HG03460 (cell line): ENCODE data around the gene CYP27A1.

ENCODE experiments used
- ATAC-seq: cut with Tn5 transposase; IDR thresholded peaks from one replicate; pipeline ENCODE4 v1.9.1; 2021; ENCODE audit not compliant: unreplicated experiment

Gene CYP27A1

GRCh38 chr2:218809515-218809914 is 27.6 kb downstream of the CYP27A1 start:
- no peak for ATAC-seq

GRCh38 chr2:218810256-218810655 is 28.3 kb downstream of the CYP27A1 start:
- ATAC-seq = no peak

GRCh38 chr2:218811382-218811781 is 29.4 kb downstream of the CYP27A1 start:
- ATAC-seq = no peak

DNA sequence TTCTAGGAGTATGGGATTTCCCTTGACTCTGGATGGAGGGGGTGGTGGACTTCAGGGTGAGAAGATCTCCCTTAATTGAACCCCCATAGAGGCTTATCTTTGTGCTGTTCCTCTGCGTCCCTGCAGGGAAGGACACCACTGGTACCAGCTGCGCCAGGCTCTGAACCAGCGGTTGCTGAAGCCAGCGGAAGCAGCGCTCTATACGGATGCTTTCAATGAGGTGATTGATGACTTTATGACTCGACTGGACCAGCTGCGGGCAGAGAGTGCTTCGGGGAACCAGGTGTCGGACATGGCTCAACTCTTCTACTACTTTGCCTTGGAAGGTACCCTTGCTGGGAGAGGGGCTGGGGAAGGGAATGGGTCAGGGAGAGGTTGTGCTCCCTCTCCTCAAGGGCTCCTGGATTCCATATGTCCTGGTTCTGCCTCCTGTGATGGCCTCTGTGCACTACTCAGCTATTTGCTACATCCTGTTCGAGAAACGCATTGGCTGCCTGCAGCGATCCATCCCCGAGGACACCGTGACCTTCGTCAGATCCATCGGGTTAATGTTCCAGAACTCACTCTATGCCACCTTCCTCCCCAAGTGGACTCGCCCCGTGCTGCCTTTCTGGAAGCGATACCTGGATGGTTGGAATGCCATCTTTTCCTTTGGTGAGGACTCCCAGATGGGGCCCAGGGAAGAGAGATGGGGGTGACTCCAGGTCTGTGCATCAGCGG is 30.3 kb downstream of the CYP27A1 start:
- ATAC-seq = no peak

- no peak for ATAC-seq
These were observed 30.9 kb downstream of the CYP27A1 start for GRCh38 chr2:218812861-218813260.

- no peak for ATAC-seq
These were observed 32.0 kb downstream of the CYP27A1 start for GRCh38 chr2:218813771-218814460.

GRCh38 chr2:218814540-218815243 is 32.7 kb downstream of the CYP27A1 start:
- no peak for ATAC-seq

DNA sequence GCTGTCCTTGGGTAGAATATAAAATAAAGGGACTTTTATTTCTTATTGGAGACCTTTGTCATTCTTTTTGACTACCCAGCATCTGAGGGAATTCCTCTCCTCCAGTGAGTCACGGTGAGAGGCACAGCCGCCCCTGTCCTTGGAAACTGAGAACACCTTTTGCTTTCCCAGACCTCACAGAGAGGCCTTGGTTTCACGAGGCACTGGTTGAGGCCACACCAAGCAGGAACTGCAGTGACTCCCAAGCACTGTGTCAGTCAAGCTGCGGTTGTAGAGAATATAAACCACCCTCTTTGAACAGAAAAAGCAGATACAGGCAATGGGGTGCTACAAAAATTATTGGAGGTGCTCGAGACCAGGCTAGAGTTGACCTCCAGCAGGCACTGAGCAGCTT is 33.3 kb downstream of the CYP27A1 start:
- ATAC-seq = no peak

DNA sequence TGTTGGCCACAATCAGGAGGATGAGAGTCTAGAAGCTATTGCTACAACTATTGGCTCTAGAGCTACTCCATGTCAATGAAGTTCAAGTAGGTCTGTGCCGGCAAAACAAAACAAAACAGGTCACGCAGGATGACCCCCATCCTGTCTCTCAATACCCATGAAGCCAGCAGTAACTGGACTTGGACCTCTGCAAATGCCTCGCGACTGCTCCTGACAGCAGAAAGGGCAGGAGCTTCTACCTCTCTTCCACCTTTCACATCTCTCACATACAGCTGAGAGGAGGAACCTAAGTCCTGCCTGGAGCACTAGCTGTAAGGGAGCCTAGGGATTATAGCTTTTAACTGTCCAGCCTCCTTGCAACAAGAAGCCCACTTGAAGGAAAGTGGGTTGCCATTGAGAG is 33.7 kb downstream of the CYP27A1 start:
- ATAC-seq = no peak

DNA sequence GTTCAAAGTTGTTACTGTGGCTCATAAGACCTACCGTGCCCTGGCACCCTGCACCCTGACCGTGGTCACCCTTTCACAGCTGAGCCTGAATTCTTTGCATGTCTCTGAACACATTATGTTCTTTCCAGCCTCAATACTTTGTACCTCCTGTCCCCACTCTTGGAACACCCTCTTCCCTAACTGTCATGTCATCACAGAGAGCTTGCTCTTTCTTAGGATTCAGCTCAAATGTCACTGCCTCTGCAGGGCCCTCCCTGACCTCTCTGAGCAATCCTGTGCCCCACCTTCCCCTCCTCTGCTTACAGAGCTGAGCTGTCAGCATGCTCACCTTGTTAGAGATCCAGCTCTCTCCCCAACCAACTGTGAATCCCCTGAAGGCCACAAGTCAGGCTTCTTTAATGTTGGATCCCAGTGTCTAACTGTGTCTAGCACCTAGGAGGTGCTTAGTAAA is 34.6 kb downstream of the CYP27A1 start:
- no peak for ATAC-seq

DNA sequence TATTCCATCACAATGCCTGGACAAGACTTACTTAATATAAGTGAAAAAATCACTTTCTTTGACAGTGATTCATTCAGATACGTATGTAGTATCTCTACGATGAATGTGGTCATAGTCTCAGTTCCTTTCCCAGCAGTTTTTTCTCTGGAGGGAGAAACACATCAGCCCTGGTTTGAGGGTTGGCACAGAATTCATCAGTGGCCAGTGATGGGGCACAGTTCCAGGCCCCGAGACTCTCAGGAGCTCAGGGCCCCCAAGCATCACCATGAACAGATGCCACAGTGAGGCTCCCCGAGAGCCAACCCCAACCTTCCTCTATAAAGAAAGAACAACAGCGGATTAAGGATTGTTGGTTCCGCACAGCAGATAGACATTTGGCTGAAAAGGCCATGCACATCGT is 37.1 kb downstream of the CYP27A1 start:
- ATAC-seq = no peak

DNA sequence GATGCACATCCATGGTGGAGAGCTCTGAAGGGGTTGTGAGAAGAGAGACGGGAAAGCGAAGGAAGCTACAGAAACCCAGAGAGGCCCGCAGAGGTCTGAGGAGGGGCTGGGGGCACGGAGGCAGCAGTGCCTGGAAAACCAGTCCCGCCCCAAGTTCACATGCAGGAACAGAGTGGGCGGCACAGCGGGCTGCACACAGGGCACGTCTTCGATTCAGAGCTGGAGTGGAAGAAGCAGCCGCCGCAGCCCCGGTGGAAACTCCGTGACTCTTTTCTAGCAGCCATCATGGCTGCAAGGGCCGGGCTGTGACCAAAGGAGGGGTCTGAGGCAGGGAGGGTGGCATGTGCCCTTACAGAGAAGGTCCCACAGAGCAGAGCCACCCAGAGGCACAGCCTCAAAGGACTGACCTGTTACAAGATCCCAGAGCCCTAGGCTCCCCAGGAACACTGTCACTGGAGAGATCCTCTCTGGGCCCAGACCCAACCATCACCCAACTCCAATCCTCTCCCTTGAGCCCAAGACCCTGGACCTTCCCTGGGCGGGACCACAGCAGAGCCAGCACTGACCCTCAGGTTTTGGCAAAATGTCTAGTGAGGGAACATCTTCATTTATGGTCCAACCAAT is 38.9 kb downstream of the CYP27A1 start:
- no peak for ATAC-seq

GRCh38 chr2:218821605-218822211 is 39.8 kb downstream of the CYP27A1 start:
- ATAC-seq = no peak

DNA sequence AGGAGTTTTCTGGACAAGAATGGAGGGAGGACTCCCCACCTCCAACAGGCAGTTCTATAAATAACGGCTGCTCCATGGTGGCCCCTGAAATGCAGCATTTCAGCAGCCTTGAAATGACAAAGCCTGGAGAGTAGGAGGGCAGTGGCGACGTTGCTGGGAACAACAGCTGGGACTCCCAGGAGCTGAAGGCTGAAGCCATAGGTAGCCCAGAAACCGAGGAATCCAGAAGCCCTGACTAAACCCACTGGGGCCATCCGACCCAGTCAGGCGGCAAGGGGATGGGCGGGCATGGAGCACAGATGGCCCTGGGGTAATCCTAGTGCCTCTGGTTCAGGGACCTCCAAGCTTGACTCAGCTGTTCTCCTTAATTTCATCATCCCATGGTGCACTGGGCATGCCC is 40.7 kb downstream of the CYP27A1 start:
- ATAC-seq = no peak

GRCh38 chr2:218823196-218823855 is 41.4 kb downstream of the CYP27A1 start:
- no peak for ATAC-seq

DNA sequence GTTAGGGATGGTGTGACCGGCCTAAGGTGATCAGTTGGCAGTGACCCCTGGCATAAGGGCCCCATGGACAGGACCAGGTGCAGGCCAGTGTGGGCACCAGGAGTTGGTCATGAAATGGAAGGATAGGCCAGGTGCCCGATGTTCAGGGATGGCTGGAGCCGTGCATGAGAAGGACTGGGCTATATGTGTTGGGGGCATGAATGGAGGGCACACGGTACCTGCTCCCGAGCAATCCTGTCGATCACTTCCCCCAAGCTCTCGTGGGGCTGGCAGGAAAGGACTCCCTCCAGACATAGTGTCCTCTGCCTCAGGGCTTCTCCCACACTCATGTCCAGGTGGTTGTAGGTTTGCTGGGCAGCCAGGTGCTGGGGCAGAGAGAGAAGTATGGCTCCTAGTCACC is 42.1 kb downstream of the CYP27A1 start:
- no peak for ATAC-seq

GRCh38 chr2:218826791-218827190 is 44.8 kb downstream of the CYP27A1 start:
- ATAC-seq = no peak

- no peak for ATAC-seq
These were observed 45.9 kb downstream of the CYP27A1 start for GRCh38 chr2:218827701-218828476.

DNA sequence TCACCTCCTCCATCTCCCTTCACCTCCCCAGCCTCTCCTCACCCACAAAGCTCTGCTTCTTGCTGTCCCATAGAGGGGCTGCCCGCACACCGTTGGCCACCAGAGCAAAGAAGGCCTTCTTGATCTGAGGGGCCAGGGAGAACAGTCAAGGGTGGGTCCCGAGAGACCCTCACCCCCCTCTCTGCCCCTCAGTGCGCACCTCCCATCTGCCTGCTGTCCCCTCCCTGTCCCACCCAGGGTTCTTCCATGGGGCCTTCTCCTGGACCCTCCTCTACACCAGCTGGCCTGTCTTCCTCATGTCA is 46.5 kb downstream of the CYP27A1 start:
- no peak for ATAC-seq

- no peak for ATAC-seq
These were observed 48.0 kb downstream of the CYP27A1 start for GRCh38 chr2:218829868-218830451.
